ENCODE measurements around the gene TNFAIP3. TPM values are rescaled to one million over a fixed set of nuclear protein-coding genes. Genes with fewer than 3 reads are reported as not detected.

TNFAIP3 gene
- total and polyA plus RNA-seq, 2 of the 4 experiments (the other 2 are of a cell fraction) = 5.0 to 14.2 TPM

DNA sequence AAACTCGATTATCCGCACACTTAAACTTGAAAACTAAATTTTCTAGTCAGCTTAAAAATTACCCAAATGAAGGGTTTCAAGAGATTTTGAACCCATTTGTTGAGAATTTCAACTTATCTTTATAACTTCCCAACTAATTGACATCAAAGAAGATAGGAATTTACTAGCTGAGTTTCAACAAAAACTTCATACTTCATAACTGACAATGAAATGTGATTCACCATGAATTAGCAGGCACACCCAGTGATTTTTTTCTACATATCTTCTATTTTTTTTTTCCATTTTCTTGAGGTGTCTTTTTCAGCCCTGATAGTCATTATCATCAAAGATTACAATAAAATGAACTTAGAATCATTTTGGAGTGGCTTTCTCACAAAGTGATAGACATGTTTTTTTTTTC is 26.7 kb downstream of the TNFAIP3 start:
- DNase-seq = no peak
- Histone ChIP-seq H3K27ac (ENCODE audit: insufficient read depth, low read length) (no peak overlapping the region), H2BK15ac (ENCODE audit: low read depth, low read length) (no peak overlapping the region), H3K18ac (ENCODE audit: low read depth, low read length) (no peak overlapping the region; the same call in 1 of the 2 replicates), H2AFZ (replicated peaks; ENCODE audit: low read length, poor library complexity) (no peak overlapping the region), H3K9ac (ENCODE audit: low read depth, low read length) (no peak overlapping the region), H3K56ac (ENCODE audit: extremely low read depth, insufficient read depth, low read length) (no peak overlapping the region), H3K4me3 (ENCODE audit: insufficient read depth, low read depth, low read length) (no peak overlapping the region), H4K8ac (ENCODE audit: low read depth in 2 of 2, low read length in 2 of 2) (no peak overlapping the region), H2BK120ac (ENCODE audit: low read depth, low read length) (peak overlapping the region; percentile 14; the same call in 1 of the 2 replicates), H3K79me1 (ENCODE audit: low read depth in 1 of 2, low read length in 2 of 2) (no peaks in the 10 kb centered on the region), H3K9me1 (ENCODE audit: insufficient read depth, low read length) (0 out of 2 replicates have a peak, but pooled peaks cover 2% of the 10 kb centered on the region), H3K4ac (ENCODE audit: low read depth, low read length) (no peak overlapping the region; the same call in 1 of the 2 replicates), H3K27me3 (ENCODE audit: control insufficient read depth, insufficient read depth, low read length) (no peaks in the 10 kb centered on the region), H4K20me1 (ENCODE audit: insufficient read depth, low read length) (no peaks in the 10 kb centered on the region), H4K5ac (ENCODE audit: low read depth, low read length) (no peak overlapping the region; the same call in 1 of the 2 replicates), H3K9me3 (ENCODE audit: control insufficient read depth, insufficient read depth, low read length) (no peaks in the 10 kb centered on the region), H4K91ac (ENCODE audit: insufficient read depth, low read depth, low read length) (no peak overlapping the region), H2BK20ac (ENCODE audit: low read depth, low read length) (no peak overlapping the region; the same call in 1 of the 2 replicates), H3K23ac (ENCODE audit: low read depth, low read length) (no peak overlapping the region), H2AK9ac (replicated peaks; ENCODE audit: low read depth, low read length, poor library complexity) (no peak overlapping the region), H3K14ac (replicated peaks; ENCODE audit: low read depth, low read length) (no peak overlapping the region), H2AK5ac (ENCODE audit: low read depth, low read length) (no peak overlapping the region), H2BK5ac (ENCODE audit: low read depth, low read length, poor library complexity, severe bottlenecking) (peak overlapping the region; percentile 88), H3K36me3 (ENCODE audit: control insufficient read depth, insufficient read depth, low read length) (no peaks in the 10 kb centered on the region), H3K4me1 (ENCODE audit: control insufficient read depth, insufficient read depth, low read length) (peaks cover 8% of the 10 kb centered on the region), H3K4me2 (ENCODE audit: low read depth, low read length) (no peak overlapping the region)
- POLR2A ChIA-PET (ENCODE audit: unreplicated experiment) = interaction anchor here (0.6 kb wide), 1 partner anchor 20 kb away, joined by 4 read pairs; no protein-coding TSS in a partner anchor
- no peak for ATAC-seq (ENCODE audit: low read depth)
- no TSS peak for BruUV-seq (replicated peaks)
- CTCF ChIA-PET = no interaction called here
- no CpG with 5 or more reads among the region's 2 CpGs for WGBS, 2 experiments (ENCODE audit: extremely low coverage in 2 of 2, insufficient read length in 1 of 2)
- intact Hi-C loops (cut with micrococcal nuclease) (no loop called here), in situ Hi-C loops (cut with MboI; ENCODE audit: low sequenced_read_pairs) (no loop called here), dilution Hi-C loops (cut with HindIII; ENCODE audit: low sequenced_read_pairs, unreplicated experiment) (no loop called here)
- TF ChIP-seq, protein P1, sequence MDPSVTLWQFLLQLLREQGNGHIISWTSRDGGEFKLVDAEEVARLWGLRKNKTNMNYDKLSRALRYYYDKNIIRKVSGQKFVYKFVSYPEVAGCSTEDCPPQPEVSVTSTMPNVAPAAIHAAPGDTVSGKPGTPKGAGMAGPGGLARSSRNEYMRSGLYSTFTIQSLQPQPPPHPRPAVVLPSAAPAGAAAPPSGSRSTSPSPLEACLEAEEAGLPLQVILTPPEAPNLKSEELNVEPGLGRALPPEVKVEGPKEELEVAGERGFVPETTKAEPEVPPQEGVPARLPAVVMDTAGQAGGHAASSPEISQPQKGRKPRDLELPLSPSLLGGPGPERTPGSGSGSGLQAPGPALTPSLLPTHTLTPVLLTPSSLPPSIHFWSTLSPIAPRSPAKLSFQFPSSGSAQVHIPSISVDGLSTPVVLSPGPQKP (IDR thresholded peaks at IDR 0.05; ENCODE audit: borderline replicate concordance, low read depth, low read length) = no peak
- TF ChIP-seq CEBPB (IDR thresholded peaks at IDR 0.05; ENCODE audit: low read depth, low read length) = no peak
- no peak for TF ChIP-seq RCOR1 (IDR thresholded peaks at IDR 0.05; ENCODE audit: insufficient replicate concordance, low read length)
- TF ChIP-seq RAD21 (IDR thresholded peaks at IDR 0.05; ENCODE audit: low read length) = no peak
- no peak for TF ChIP-seq SMC3 (IDR thresholded peaks at IDR 0.05; ENCODE audit: low read depth, low read length)
- no peak for TF ChIP-seq RFX5 (IDR thresholded peaks at IDR 0.05; ENCODE audit: low read depth, low read length)
- TF ChIP-seq BHLHE40 (IDR thresholded peaks at IDR 0.05; ENCODE audit: low read depth, low read length) = no peak
- no peak for TF ChIP-seq MAZ (IDR thresholded peaks at IDR 0.05; ENCODE audit: borderline replicate concordance, low read depth, low read length)
- no peak for TF ChIP-seq POLR2A (IDR thresholded peaks at IDR 0.05; ENCODE audit: low read depth, low read length)
- no peak for TF ChIP-seq MXI1 (IDR thresholded peaks at IDR 0.05; ENCODE audit: borderline replicate concordance, low read depth, low read length)
- TF ChIP-seq FOS (IDR thresholded peaks at IDR 0.05; ENCODE audit: low read depth, low read length) = no peak
- TF ChIP-seq CHD1 (IDR thresholded peaks at IDR 0.05; ENCODE audit: low read depth, low read length) = no peak
- TF ChIP-seq, protein P2, sequence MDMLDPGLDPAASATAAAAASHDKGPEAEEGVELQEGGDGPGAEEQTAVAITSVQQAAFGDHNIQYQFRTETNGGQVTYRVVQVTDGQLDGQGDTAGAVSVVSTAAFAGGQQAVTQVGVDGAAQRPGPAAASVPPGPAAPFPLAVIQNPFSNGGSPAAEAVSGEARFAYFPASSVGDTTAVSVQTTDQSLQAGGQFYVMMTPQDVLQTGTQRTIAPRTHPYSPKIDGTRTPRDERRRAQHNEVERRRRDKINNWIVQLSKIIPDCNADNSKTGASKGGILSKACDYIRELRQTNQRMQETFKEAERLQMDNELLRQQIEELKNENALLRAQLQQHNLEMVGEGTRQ (IDR thresholded peaks at IDR 0.05; ENCODE audit: low read depth, low read length) = no peak
- TF ChIP-seq MAFK (IDR thresholded peaks at IDR 0.05; ENCODE audit: low read depth, low read length) = no peak
- TF ChIP-seq NFE2L2 (IDR thresholded peaks at IDR 0.05; ENCODE audit: low read depth, low read length) = no peak
- TF ChIP-seq, protein P3, sequence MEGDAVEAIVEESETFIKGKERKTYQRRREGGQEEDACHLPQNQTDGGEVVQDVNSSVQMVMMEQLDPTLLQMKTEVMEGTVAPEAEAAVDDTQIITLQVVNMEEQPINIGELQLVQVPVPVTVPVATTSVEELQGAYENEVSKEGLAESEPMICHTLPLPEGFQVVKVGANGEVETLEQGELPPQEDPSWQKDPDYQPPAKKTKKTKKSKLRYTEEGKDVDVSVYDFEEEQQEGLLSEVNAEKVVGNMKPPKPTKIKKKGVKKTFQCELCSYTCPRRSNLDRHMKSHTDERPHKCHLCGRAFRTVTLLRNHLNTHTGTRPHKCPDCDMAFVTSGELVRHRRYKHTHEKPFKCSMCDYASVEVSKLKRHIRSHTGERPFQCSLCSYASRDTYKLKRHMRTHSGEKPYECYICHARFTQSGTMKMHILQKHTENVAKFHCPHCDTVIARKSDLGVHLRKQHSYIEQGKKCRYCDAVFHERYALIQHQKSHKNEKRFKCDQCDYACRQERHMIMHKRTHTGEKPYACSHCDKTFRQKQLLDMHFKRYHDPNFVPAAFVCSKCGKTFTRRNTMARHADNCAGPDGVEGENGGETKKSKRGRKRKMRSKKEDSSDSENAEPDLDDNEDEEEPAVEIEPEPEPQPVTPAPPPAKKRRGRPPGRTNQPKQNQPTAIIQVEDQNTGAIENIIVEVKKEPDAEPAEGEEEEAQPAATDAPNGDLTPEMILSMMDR (conservative IDR thresholded peaks at IDR 0.05; ENCODE audit: low read depth, low read length) = no peak
